Type B pancreatic cell (in vitro differentiated cells): ENCODE data around the gene RAB21. TPM values are rescaled to one million over a fixed set of nuclear protein-coding genes. Genes with fewer than 3 reads are reported as not detected.

Experiments
- DNase-seq: peaks from one replicate; pipeline ENCODE4 v3.0.0; 2021; ENCODE audit warnings: mixed read lengths; ENCODE audit not compliant: unreplicated experiment; ENCODE audit errors: extremely low spot score
- H3K27ac Mint-ChIP-seq: 2 replicates; pipeline ENCODE4 v1.8.0; 2021; ENCODE audit warnings: mild to moderate bottlenecking, mixed read lengths
- H3K27me3 Mint-ChIP-seq: 2 replicates; pipeline ENCODE4 v1.8.0; 2021; ENCODE audit warnings: mixed read lengths
- H3K36me3 Mint-ChIP-seq: 2 replicates; pipeline ENCODE4 v1.8.0; 2021; ENCODE audit warnings: mixed read lengths
- H3K4me1 Mint-ChIP-seq: one replicate; pipeline ENCODE4 v1.8.0; 2021; ENCODE audit warnings: mixed read lengths; ENCODE audit not compliant: unreplicated experiment
- H3K4me3 Mint-ChIP-seq: 2 replicates; pipeline ENCODE4 v1.8.0; 2021; ENCODE audit warnings: mild to moderate bottlenecking, mixed read lengths
- H3K9me3 Mint-ChIP-seq: 2 replicates; pipeline ENCODE4 v1.8.0; 2021; ENCODE audit warnings: mixed read lengths
- CTCF ChIP-seq: fragments of 200-600 bp; sonication (generic); conservative IDR thresholded peaks from 2 replicates; pipeline ENCODE4 v1.5.0; 2021; ENCODE audit warnings: antibody characterized with exemption, mild to moderate bottlenecking
- total RNA-seq: library from RNA; stranded (reverse); gene quantifications from 2 replicates; pipeline ENCODE4 v1.2.1, GENCODE V29; 2021; ENCODE audit warnings: low replicate concordance

RAB21 gene
- total RNA-seq, 1 donor from 2014 or later, result 53.8 TPM

DNA sequence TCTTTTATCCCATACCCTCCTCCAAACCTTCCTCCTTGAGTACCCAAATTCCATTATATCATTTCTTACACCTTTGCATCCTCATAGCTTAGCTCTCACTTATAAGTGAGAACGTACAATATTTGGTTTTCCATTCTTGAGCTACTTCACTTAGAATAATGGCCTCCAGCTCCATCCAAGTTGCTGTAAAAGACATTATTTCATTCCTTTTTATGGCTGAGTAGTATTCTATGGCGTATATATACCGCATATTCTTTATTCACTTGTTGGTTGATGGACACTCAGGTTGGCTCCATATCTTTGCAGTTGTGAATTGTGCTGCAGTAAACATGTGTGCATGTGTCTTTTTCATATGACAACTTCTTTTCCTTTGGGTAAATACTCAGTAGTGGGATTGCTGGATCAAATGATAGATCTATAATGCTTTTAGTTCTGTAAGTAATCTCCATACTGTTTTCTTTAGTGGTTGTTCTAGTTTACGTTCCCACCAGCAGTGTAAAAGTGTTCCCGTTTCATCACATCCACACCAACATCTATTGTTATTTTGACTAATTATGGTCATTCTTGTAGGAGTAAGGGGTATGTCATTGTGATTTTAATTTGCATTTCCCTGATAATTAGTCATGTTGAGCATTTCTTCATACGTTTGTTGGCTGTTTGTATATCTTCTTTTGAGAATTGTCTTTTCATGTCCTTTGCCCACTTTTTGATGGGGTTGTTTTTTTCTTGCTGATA is 10.1 kb downstream of the RAB21 start:
- DNase-seq, result no peak
- Mint-ChIP-seq H3K27me3 (no peaks in the 10 kb centered on the region), H3K9me3 (peaks cover 9% of the 10 kb centered on the region), H3K4me1 (no peaks in the 10 kb centered on the region), H3K27ac (peak overlapping the region; percentile 20), H3K36me3 (peaks cover 32% of the 10 kb centered on the region), H3K4me3 (no peak overlapping the region)
- TF ChIP-seq CTCF, result no peak

DNA sequence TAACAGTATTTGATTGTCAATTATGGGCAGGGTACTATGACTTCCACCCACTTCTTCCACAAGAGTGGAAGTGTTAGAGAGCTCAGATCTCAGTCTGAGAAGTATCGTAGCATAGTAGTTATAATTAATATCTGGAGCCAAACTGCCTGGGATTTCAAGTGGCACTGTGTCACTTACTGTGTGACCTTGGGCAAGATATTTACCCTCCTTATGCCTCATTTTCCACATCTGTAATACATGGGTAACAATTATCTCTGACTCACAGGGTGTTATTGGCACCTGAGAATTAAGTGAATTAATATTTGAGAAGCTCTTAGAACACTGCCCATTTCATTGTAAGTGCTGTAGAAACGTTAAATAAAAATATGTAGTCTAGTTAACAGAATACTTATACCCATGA is 11.5 kb downstream of the RAB21 start:
- H3K9me3 Mint-ChIP-seq, result peaks cover 9% of the 10 kb centered on the region
- no peaks in the 10 kb centered on the region for H3K4me1 Mint-ChIP-seq
- H3K36me3 Mint-ChIP-seq, result peaks cover 29% of the 10 kb centered on the region
- H3K27ac Mint-ChIP-seq, result no peak overlapping the region
- no peak for TF ChIP-seq CTCF
- H3K4me3 Mint-ChIP-seq, result no peak overlapping the region
- no peaks in the 10 kb centered on the region for H3K27me3 Mint-ChIP-seq
- no peak for DNase-seq

DNA sequence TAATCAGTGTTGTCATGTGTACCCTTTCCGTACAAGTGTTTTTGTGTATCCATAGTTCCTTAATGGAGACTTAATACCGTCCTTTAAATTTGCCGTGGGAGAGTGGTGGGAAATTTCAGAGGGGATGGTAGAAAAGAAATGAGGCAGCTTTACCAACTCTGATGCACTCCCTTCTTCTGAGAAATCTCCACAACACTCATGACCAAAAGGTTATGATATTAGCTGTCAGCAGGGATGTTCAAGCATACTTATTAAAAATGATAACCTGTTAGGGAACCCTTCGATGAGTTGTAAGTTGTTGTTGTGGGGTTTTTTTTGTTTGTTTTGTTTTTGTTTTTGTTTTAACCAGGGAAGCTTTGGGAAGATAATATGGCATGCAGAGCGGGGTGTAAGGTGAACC is 12.5 kb downstream of the RAB21 start:
- Mint-ChIP-seq H3K4me1 (no peaks in the 10 kb centered on the region), H3K36me3 (peaks cover 35% of the 10 kb centered on the region), H3K4me3 (no peak overlapping the region), H3K27ac (no peak overlapping the region), H3K27me3 (no peaks in the 10 kb centered on the region), H3K9me3 (peaks cover 9% of the 10 kb centered on the region)
- DNase-seq, result no peak
- no peak for TF ChIP-seq CTCF

DNA sequence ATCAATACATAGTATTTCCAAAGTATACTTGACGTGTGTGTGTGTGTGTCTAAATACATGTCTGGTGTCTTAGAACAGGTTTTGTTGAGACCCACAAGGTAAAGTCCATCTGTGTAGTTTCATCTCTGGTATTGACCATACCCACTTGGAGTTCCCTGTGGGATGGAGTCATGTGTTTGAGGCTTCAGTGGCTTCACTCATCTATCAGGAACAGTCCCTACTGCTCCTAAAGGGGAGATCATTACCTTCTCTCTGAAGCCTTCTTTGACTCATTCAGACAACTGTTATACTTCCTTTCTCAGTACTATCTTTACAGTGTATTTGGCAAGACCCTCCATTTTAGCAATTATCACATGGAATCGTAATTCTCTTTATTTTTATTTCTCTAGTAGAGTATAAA is 14.2 kb downstream of the RAB21 start:
- TF ChIP-seq CTCF, result no peak
- Mint-ChIP-seq H3K36me3 (peaks cover 31% of the 10 kb centered on the region), H3K27me3 (no peaks in the 10 kb centered on the region), H3K9me3 (peaks cover 5% of the 10 kb centered on the region), H3K27ac (no peak overlapping the region), H3K4me3 (no peak overlapping the region), H3K4me1 (no peaks in the 10 kb centered on the region)
- no peak for DNase-seq

- Mint-ChIP-seq H3K4me1 (no peaks in the 10 kb centered on the region), H3K27me3 (no peaks in the 10 kb centered on the region), H3K9me3 (no peaks in the 10 kb centered on the region), H3K27ac (no peak overlapping the region), H3K36me3 (peaks cover 27% of the 10 kb centered on the region), H3K4me3 (no peak overlapping the region)
- DNase-seq, result no peak
- TF ChIP-seq CTCF, result no peak
These were observed 16.4 kb downstream of the RAB21 start for GRCh38 chr12:71771069-71771468.
